LNCaP clone FGC (cell line): Measurements from ENCODE around the gene ARPC1A.

Experiments used
- DNase-seq: peaks from one replicate; pipeline ENCODE4 v3.0.0-alpha.2; 2011; ENCODE audit warnings: low read depth
- H3K4me3 ChIP-seq: 2 replicates; pipeline ENCODE4 v1.5.1; 2011; ENCODE audit warnings: mild to moderate bottlenecking, low read depth, low read length, control low read depth
- CTCF ChIP-seq: IDR thresholded peaks from 2 replicates; pipeline ENCODE4 v1.5.1; 2012; ENCODE audit warnings: mild to moderate bottlenecking; ENCODE audit not compliant: control insufficient read depth, insufficient read depth; ENCODE audit errors: extremely low read depth

The ARPC1A gene

GRCh38 chr7:99396418-99397296 is 71.0 kb downstream of the ARPC1A start:
- TF ChIP-seq CTCF = no peak
- no peak for DNase-seq

GRCh38 chr7:99397297-99397983 is 71.7 kb downstream of the ARPC1A start:
- no peak for DNase-seq
- TF ChIP-seq CTCF = no peak
- no peak overlapping the region for H3K4me3 ChIP-seq

More at GRCh38 chr7:99396418-99397296, 71.0 kb downstream of the ARPC1A start:
- H3K4me3 ChIP-seq = no peak overlapping the region

- no peak for TF ChIP-seq CTCF
- H3K4me3 ChIP-seq = no peak overlapping the region
- DNase-seq = no peak
Measured at GRCh38 chr7:99398891-99399445, 73.3 kb downstream of the ARPC1A start.

- no peak for TF ChIP-seq CTCF
- H3K4me3 ChIP-seq = no peak overlapping the region
- no peak for DNase-seq
Measured at GRCh38 chr7:99399597-99399996, 73.9 kb downstream of the ARPC1A start.

GRCh38 chr7:99402854-99403253 is 77.2 kb downstream of the ARPC1A start:
- no peak for DNase-seq
- TF ChIP-seq CTCF = no peak
- H3K4me3 ChIP-seq = no peak overlapping the region

- no peak overlapping the region for H3K4me3 ChIP-seq
- TF ChIP-seq CTCF = no peak
- DNase-seq = no peak
Measured at GRCh38 chr7:99403764-99404163, 78.1 kb downstream of the ARPC1A start.
